OCI-LY7 (cell line): ENCODE data around the gene AKAP5. TPM values are rescaled to one million over a fixed set of nuclear protein-coding genes. Genes with fewer than 3 reads are reported as not detected.
"Not testable (repeated sequence)": the region's sequence is repeated elsewhere in the genome, so short reads cannot be mapped to it uniquely, and the experiment has no call there.

ENCODE experiments used
- BruUV-seq: library from RNA; stranded (reverse); fragments of 400-500 nt; replicated peaks from 2 replicates; lab custom pipeline; 2021; lab: Mats Ljungman, UMichigan
- CTCF ChIA-PET: fragments of 300-600 bp; sonication (Branson Sonifier 250); formaldehyde crosslinking; loops from one replicate; lab custom pipeline; 2022; ENCODE audit warnings: antibody characterized with exemption; ENCODE audit not compliant: unreplicated experiment; lab: Charles Lee
- POLR2A ChIA-PET: fragments of 300-600 bp; sonication (Branson Sonifier 250); formaldehyde crosslinking; loops from one replicate; lab custom pipeline; 2022; ENCODE audit warnings: antibody characterized with exemption; lab: Charles Lee
- DNase-seq: peaks from one replicate; pipeline ENCODE4 v3.0.0-alpha.2; 2015; ENCODE audit warnings: low spot score
- H2AFZ ChIP-seq: fragments of 200-600 bp; sonication (generic), shearing (Covaris generic); 2 replicates; pipeline ENCODE4 v1.6.1; 2014; ENCODE audit warnings: mild to moderate bottlenecking, antibody characterized with exemption, low read length, moderate library complexity
- H3K27ac ChIP-seq: fragments of 200-600 bp; sonication (generic); 2 replicates; pipeline ENCODE4 v1.5.1; 2014; ENCODE audit warnings: mixed run types, low read depth, mild to moderate bottlenecking, moderate library complexity, low read length, inconsistent platforms; ENCODE audit not compliant: poor library complexity, severe bottlenecking
- H3K36me3 ChIP-seq: fragments of 200-600 bp; sonication (generic); 2 replicates; pipeline ENCODE4 v1.6.1; 2014; ENCODE audit warnings: mild to moderate bottlenecking, antibody characterized with exemption, low read length, moderate library complexity, mixed read lengths; ENCODE audit not compliant: insufficient read depth
- H3K4me1 ChIP-seq: fragments of 200-600 bp; sonication (generic); 2 replicates; pipeline ENCODE4 v1.5.1; 2014; ENCODE audit warnings: mild to moderate bottlenecking, low read length; ENCODE audit not compliant: insufficient read depth, poor library complexity, severe bottlenecking
- H3K4me2 ChIP-seq: fragments of 200-600 bp; sonication (generic); 2 replicates; pipeline ENCODE4 v1.6.1; 2014; ENCODE audit warnings: mild to moderate bottlenecking, low read length
- H3K4me3 ChIP-seq: fragments of 200-600 bp; sonication (generic); 2 replicates; pipeline ENCODE4 v1.5.1; 2014; ENCODE audit warnings: mild to moderate bottlenecking, low read depth, low read length; ENCODE audit not compliant: poor library complexity, severe bottlenecking
- H3K79me2 ChIP-seq: fragments of 200-600 bp; sonication (generic); 2 replicates; pipeline ENCODE4 v1.6.1; 2016; ENCODE audit warnings: low read depth, mild to moderate bottlenecking, low read length, moderate library complexity, mixed read lengths; ENCODE audit not compliant: insufficient read depth
- H3K9me2 ChIP-seq: fragments of 200-600 bp; sonication (generic); 2 replicates; pipeline ENCODE4 v1.6.1; 2016; ENCODE audit warnings: mild to moderate bottlenecking, low read length, mixed read lengths; ENCODE audit not compliant: insufficient read depth
- H3K9me3 ChIP-seq: fragments of 200-600 bp; sonication (generic); 2 replicates; pipeline ENCODE4 v1.6.1; 2014; ENCODE audit warnings: mild to moderate bottlenecking, mixed run types, low read length, mixed read lengths
- H4K20me1 ChIP-seq: fragments of 200-600 bp; sonication (generic); 2 replicates; pipeline ENCODE4 v1.6.1; 2014; ENCODE audit warnings: mild to moderate bottlenecking, antibody characterized with exemption, low read length, moderate library complexity, mixed read lengths; ENCODE audit not compliant: insufficient read depth
- CTCF ChIP-seq: fragments of 200-600 bp; sonication (generic); conservative IDR thresholded peaks from 2 replicates; pipeline ENCODE4 v1.5.1; 2014; ENCODE audit warnings: mild to moderate bottlenecking, antibody characterized with exemption, low read length, moderate library complexity, mixed read lengths
- EZH2phosphoT487 ChIP-seq: fragments of 200-600 bp; sonication (generic); IDR thresholded peaks from 2 replicates; pipeline ENCODE4 v1.6.1; 2018; ENCODE audit warnings: low read depth, borderline replicate concordance, mild to moderate bottlenecking, mixed run types, antibody characterized with exemption, low read length, moderate library complexity, mixed read lengths
- intact Hi-C: fragments of 100-400 bp; cut with micrococcal nuclease; formaldehyde crosslinking; loops from one replicate; pipeline ENCODE4 v1.10.0; 2022; ENCODE audit not compliant: unreplicated experiment
- total RNA-seq, 2 experiments: library from RNA; depleted of rRNA in 1 of 2; stranded (reverse); fragments of >200 nt in 1 of 2; shearing (Covaris generic) in 1 of 2; gene quantifications; 2 replicates each; pipeline ENCODE4 v1.2.3, GENCODE V29; 2014 to 2022

The AKAP5 gene
- total RNA-seq, 2 experiments from 2014 or later, result 0.57 to 0.92 TPM

GRCh38 chr14:64513271-64513670 lies 48.0 kb downstream of the AKAP5 start:
- Histone ChIP-seq H3K9me3 (no peaks in the 10 kb centered on the region), H2AFZ (no peak overlapping the region), H3K79me2 (peaks cover 93% of the 10 kb centered on the region), H3K27ac (no peak overlapping the region), H3K4me2 (no peak overlapping the region), H4K20me1 (peaks cover 36% of the 10 kb centered on the region), H3K4me1 (peaks cover 25% of the 10 kb centered on the region), H3K4me3 (no peak overlapping the region), H3K36me3 (peaks cover 22% of the 10 kb centered on the region; the same call in 1 of the 2 replicates), H3K9me2 (no peaks in the 10 kb centered on the region)
- intact Hi-C loops, result no loop called here
- no peak for DNase-seq
- ChIA-PET POLR2A (no interaction called here), CTCF (no interaction called here)
- no TSS peak for BruUV-seq
- TF ChIP-seq EZH2phosphoT487, result no peak
- TF ChIP-seq CTCF, result no peak

GRCh38 chr14:64515053-64515452 lies 49.8 kb downstream of the AKAP5 start:
- H3K4me1 ChIP-seq, result peaks cover 17% of the 10 kb centered on the region
- no TSS peak for BruUV-seq
- H3K4me3 ChIP-seq, result no peak overlapping the region
- H3K79me2 ChIP-seq, result peaks cover 92% of the 10 kb centered on the region
- no peak overlapping the region for H2AFZ ChIP-seq
- H3K27ac ChIP-seq, result no peak overlapping the region
- H3K36me3 ChIP-seq, result peaks cover 22% of the 10 kb centered on the region
- no peak for TF ChIP-seq CTCF
- no peak for TF ChIP-seq EZH2phosphoT487
- H3K9me2 ChIP-seq, result no peaks in the 10 kb centered on the region
- no peak for DNase-seq
- peaks cover 25% of the 10 kb centered on the region for H4K20me1 ChIP-seq
- no peak overlapping the region for H3K4me2 ChIP-seq
- H3K9me3 ChIP-seq, result no peaks in the 10 kb centered on the region
- CTCF ChIA-PET, result no interaction called here
- intact Hi-C loops, result no loop called here
- POLR2A ChIA-PET, result interaction anchor here (0.7 to 1.2 kb wide), 3 partner anchors 19 to 624 kb away, joined by 3 to 6 read pairs (median 4); no protein-coding TSS in a partner anchor

GRCh38 chr14:64516969-64517368 lies 51.7 kb downstream of the AKAP5 start:
- POLR2A ChIA-PET, result interaction anchor here (0.6 kb wide), 1 partner anchor 130 kb away, joined by 3 read pairs; no protein-coding TSS in a partner anchor
- no peaks in the 10 kb centered on the region for H3K9me2 ChIP-seq
- CTCF ChIA-PET, result no interaction called here
- intact Hi-C loops, result no loop called here
- peaks cover 26% of the 10 kb centered on the region for H3K36me3 ChIP-seq
- H3K79me2 ChIP-seq, result peaks cover 74% of the 10 kb centered on the region
- H3K27ac ChIP-seq, result no peak overlapping the region
- no TSS peak for BruUV-seq
- H3K9me3 ChIP-seq, result no peaks in the 10 kb centered on the region
- TF ChIP-seq CTCF (no peak), EZH2phosphoT487 (no peak)
- no peak overlapping the region for H3K4me3 ChIP-seq
- H2AFZ ChIP-seq, result no peak overlapping the region
- H3K4me2 ChIP-seq, result no peak overlapping the region
- H3K4me1 ChIP-seq, result no peaks in the 10 kb centered on the region
- DNase-seq, result no peak
- peaks cover 22% of the 10 kb centered on the region for H4K20me1 ChIP-seq

GRCh38 chr14:64517667-64518066 lies 52.4 kb downstream of the AKAP5 start:
- peaks cover 67% of the 10 kb centered on the region for H3K79me2 ChIP-seq
- DNase-seq, H3K4me2 ChIP-seq, H3K4me1 ChIP-seq, H2AFZ ChIP-seq, CTCF ChIA-PET, H3K9me3 ChIP-seq, POLR2A ChIA-PET, BruUV-seq, H3K4me3 ChIP-seq, intact Hi-C loops, H3K27ac ChIP-seq, H3K9me2 ChIP-seq: not testable (repeated sequence)
- H4K20me1 ChIP-seq, result peaks cover 17% of the 10 kb centered on the region
- H3K36me3 ChIP-seq, result peaks cover 26% of the 10 kb centered on the region
